GM18868 (cell line): Measurements from ENCODE around the gene C1QTNF8.

Experiments used
- ATAC-seq: cut with Tn5 transposase; IDR thresholded peaks from one replicate; pipeline ENCODE4 v1.9.1; 2021; ENCODE audit warnings: mild to moderate bottlenecking, moderate library complexity; ENCODE audit not compliant: unreplicated experiment

The C1QTNF8 gene

GRCh38 chr16:1047801-1048200, 48.2 kb downstream of the C1QTNF8 start:
- ATAC-seq, result no peak

- no peak for ATAC-seq
Measured at GRCh38 chr16:1047123-1047522, 48.9 kb downstream of the C1QTNF8 start.

GRCh38 chr16:1045993-1046911, 49.8 kb downstream of the C1QTNF8 start:
- ATAC-seq, result no peak

GRCh38 chr16:1045310-1045992, 50.6 kb downstream of the C1QTNF8 start:
- no peak for ATAC-seq

- ATAC-seq, result no peak
Measured at GRCh38 chr16:1044460-1045309, 51.4 kb downstream of the C1QTNF8 start.

GRCh38 chr16:1043881-1044451, 52.1 kb downstream of the C1QTNF8 start:
- ATAC-seq, result no peak

- ATAC-seq, result no peak
Measured at GRCh38 chr16:1042866-1043265, 53.2 kb downstream of the C1QTNF8 start.

- no peak for ATAC-seq
Measured at GRCh38 chr16:1042049-1042744, 53.8 kb downstream of the C1QTNF8 start.

- ATAC-seq, result no peak
Measured at GRCh38 chr16:1040346-1040745, 55.7 kb downstream of the C1QTNF8 start.

- ATAC-seq, result no peak
Measured at GRCh38 chr16:1039762-1040161, 56.3 kb downstream of the C1QTNF8 start.

GRCh38 chr16:1038932-1039331, 57.1 kb downstream of the C1QTNF8 start:
- no peak for ATAC-seq
